Peyer's patch (tissue), 4 donors: Measurements from ENCODE around the gene JUN. TPM values are rescaled to one million over a fixed set of nuclear protein-coding genes. Genes with fewer than 3 reads are reported as not detected.

Source experiments
- DNase-seq, 3 donors: peaks; one replicate each; pipeline ENCODE4 v3.0.0-alpha.2; 2017 to 2019
- H3K27ac ChIP-seq, 4 donors: fragments of 200-600 bp; sonication (generic); one replicate each; pipeline ENCODE4 v1.5.1; 2016 to 2019
- H3K27me3 ChIP-seq, 2 donors: fragments of 200-600 bp; sonication (generic); one replicate each; pipeline ENCODE4 v1.5.1; 2019
- H3K36me3 ChIP-seq, 3 donors: fragments of 200-600 bp; sonication (generic); one replicate each; pipeline ENCODE4 v1.5.1; 2016 to 2019
- H3K4me1 ChIP-seq, 4 donors: fragments of 200-600 bp; sonication (generic); one replicate each; pipeline ENCODE4 v1.5.1; 2016 to 2019
- H3K4me3 ChIP-seq, 4 donors: fragments of 200-600 bp; sonication (generic); 1 replicate in 3 of 4; 2 replicates in 1 of 4; pipeline ENCODE4 v1.5.1; 2016 to 2019; ENCODE audit warnings: mild to moderate bottlenecking in 1 of 4
- H3K9me3 ChIP-seq, 4 donors: fragments of 200-600 bp; sonication (generic); one replicate each; pipeline ENCODE4 v1.5.1; 2016 to 2019; ENCODE audit warnings: mild to moderate bottlenecking in 1 of 4
- CTCF ChIP-seq, 6 experiments: fragments of 450-650 bp in 4 of 6; fragments of 200-600 bp in 2 of 6; sonication (generic) in 1 of 6; IDR thresholded peaks; one replicate each; pipeline ENCODE4 v1.5.1; 2017 to 2019; ENCODE audit warnings: antibody characterized with exemption in 6 of 6, mild to moderate bottlenecking in 3 of 6, moderate library complexity in 1 of 6
- POLR2A ChIP-seq, 2 donors: fragments of 450-650 bp; IDR thresholded peaks; one replicate each; pipeline ENCODE4 v1.5.1; 2017; ENCODE audit warnings: antibody characterized with exemption in 2 of 2, mild to moderate bottlenecking in 2 of 2, moderate library complexity in 2 of 2
- total RNA-seq, 4 donors: library from RNA; depleted of rRNA; stranded (reverse); fragments of >200 nt; gene quantifications; one replicate each; pipeline ENCODE4 v1.1.0, GENCODE V29; 2016

Gene JUN
- total RNA-seq, 4 donors from 2014 or later = 158 to 277 (median 208) TPM

GRCh38 chr1:58732087-58732775, 51.6 kb downstream of the JUN start:
- Histone ChIP-seq H3K4me1 (no peaks in the 10 kb centered on the region), H3K36me3 (no peaks in the 10 kb centered on the region), H3K27me3 (no peaks in the 10 kb centered on the region), H3K4me3 (no peak overlapping the region), H3K27ac (no peak overlapping the region), H3K9me3 (no peaks in the 10 kb centered on the region)
- TF ChIP-seq CTCF (IDR thresholded peaks at IDR 0.05) (no peak), POLR2A (IDR thresholded peaks at IDR 0.05) (no peak)
- DNase-seq = no peak

Other genes starting within 250 kb of the JUN start
- 10 to 100 TPM; 15.5 to 52.8 (median 17.6) TPM for gene OMA1, start 237.3 kb downstream of the JUN start, total RNA-seq
- under 1 TPM in 2 of 4 donors, not detected in 2; 0.47 to 0.70 TPM for gene TACSTD2, start 206.8 kb downstream of the JUN start, total RNA-seq
- 10 to 100 TPM; 40.8 to 62.3 (median 49.5) TPM for gene MYSM1, start 84.0 kb downstream of the JUN start, total RNA-seq